GM19035 (cell line): ENCODE measurements around the gene CTH.
"Not testable (repeated sequence)": the region's sequence is repeated elsewhere in the genome, so short reads cannot be mapped to it uniquely, and the experiment has no call there.

Experiments used
- ATAC-seq: cut with Tn5 transposase; IDR thresholded peaks from one replicate; pipeline ENCODE4 v1.9.1; 2021; ENCODE audit not compliant: unreplicated experiment

CTH gene

DNA sequence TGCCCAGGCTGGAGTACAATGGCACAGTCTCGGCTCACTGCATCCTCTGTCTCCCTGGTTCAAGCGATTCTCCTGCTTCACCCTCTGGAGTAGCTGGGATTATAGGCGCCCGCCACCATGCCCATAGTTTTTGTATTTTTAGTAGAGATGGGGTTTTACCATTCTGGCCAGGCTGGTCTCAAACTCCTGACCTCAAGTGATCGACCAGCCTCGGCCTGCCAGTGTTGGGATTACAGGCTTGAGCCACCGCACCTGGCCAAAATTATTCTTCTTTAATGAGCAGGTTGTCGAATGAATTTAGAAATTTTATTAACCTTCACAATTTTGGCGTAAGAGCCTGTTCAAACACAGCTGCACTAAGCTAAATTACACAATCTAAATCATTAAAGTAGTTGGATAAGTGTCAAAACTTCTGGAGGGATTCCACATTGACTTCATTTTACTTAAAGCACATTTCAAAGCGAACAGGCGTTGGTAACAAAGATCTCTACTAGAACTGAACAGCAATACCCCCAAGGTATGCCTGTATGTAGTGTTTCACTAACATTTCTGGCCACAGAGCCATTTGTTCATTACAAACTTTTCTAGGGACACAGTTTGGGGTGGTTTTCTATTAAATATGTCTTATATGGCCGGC is 5.2 kb upstream of the CTH start:
- no peak for ATAC-seq

DNA sequence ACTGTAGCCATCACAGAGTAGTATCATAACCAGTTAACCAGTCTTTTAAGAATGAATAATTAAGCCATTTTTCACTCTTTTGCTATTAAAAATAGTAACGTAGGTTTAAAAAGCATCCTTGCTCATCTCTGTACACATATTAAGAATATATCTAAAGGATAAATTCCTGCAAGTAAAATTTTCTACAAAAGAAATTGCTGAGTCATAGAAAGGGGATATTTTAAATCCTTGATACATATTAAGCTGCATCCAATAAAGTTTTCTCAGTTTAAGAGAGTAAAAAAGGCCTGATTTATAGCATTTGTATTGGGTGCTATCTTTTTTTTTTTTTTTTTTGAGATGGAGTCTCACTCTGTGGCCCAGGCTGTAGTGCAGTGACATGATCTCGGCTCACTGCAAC is 1.9 kb upstream of the CTH start:
- ATAC-seq = no peak

DNA sequence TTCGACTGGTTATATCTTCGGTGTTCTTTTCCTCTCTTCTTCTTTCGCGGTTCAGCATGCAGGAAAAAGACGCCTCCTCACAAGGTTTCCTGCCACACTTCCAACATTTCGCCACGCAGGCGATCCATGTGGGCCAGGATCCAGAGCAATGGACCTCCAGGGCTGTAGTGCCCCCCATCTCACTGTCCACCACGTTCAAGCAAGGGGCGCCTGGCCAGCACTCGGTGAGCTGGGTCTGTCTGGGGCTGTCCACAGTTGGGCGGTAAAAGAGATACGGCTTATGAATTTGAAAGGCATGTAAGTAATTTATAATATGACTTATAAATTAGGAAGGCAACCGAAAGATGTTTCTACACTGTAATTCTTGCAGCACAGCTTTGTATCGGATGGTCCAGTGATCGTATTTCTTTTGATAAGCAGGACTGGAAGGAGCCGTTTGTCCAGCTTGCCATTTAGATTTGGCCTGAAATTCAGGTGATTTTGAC is 334 bp downstream of the CTH start:
- ATAC-seq = peak; percentile 6

DNA sequence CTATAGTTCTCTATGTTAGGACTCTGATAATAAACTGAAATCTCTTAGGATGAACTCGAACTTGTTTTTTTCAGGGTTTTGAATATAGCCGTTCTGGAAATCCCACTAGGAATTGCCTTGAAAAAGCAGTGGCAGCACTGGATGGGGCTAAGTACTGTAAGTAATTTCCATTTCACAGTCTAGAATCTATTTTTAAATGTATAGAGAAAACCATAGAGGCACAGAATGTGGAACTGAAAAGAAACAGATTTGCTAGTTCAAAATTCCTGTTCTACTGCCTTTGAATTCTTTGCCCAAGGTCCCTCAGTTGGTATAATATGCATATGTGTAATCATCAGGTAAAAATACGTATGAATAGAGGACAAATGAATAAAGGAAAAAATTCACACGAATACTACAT is 4.8 kb downstream of the CTH start:
- ATAC-seq = no peak

DNA sequence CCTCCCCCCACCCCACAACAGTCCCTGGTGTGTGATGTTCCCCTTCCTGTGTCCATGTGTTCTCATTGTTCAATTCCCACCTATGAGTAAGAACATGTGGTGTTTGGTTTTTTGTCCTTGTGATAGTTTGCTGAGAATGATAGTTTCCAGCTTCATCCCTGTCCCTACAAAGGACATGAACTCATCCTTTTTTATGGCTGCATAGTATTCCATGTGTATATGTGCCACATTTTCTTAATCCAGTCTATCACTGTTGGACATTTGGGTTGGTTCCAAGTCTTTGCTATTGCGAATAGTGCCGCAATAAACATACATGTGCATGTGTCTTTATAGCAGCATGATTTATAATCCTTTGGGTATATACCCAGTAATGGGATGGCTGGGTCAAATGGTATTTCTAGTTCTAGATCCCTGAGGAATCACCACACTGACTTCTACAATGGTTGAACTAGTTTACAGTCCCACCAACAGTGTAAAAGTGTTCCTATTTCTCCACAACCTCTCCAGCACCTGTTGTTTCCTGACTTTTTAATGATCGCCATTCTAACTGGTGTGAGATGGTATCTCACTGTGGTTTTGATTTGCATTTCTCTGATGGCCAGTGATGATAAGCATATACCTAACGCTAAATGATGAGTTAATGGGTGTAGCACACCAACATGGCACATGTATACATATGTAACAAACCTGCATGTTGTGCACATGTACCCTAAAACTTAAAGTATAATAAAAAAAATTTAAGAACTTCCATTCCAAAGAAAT is 8.1 kb downstream of the CTH start:
- ATAC-seq = not testable (repeated sequence)

DNA sequence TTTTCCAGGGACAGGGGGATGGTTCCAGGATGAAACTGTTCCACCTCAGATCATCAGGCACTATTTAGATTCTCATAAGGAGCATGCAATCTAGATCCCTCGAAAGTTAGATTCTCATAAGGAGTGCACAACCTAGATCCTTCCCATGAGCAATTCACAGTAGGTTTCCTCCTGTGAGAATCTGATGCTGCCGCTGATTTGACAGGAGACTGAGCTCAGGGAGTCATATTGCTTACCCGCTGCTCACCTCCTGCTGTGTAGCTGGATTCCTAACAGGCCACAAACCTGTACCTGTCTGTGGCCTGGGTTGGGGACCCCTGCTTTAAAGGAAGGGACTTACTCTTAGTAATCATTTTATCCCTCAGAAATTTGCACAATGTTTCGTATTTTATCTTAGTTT is 9.3 kb downstream of the CTH start:
- no peak for ATAC-seq

DNA sequence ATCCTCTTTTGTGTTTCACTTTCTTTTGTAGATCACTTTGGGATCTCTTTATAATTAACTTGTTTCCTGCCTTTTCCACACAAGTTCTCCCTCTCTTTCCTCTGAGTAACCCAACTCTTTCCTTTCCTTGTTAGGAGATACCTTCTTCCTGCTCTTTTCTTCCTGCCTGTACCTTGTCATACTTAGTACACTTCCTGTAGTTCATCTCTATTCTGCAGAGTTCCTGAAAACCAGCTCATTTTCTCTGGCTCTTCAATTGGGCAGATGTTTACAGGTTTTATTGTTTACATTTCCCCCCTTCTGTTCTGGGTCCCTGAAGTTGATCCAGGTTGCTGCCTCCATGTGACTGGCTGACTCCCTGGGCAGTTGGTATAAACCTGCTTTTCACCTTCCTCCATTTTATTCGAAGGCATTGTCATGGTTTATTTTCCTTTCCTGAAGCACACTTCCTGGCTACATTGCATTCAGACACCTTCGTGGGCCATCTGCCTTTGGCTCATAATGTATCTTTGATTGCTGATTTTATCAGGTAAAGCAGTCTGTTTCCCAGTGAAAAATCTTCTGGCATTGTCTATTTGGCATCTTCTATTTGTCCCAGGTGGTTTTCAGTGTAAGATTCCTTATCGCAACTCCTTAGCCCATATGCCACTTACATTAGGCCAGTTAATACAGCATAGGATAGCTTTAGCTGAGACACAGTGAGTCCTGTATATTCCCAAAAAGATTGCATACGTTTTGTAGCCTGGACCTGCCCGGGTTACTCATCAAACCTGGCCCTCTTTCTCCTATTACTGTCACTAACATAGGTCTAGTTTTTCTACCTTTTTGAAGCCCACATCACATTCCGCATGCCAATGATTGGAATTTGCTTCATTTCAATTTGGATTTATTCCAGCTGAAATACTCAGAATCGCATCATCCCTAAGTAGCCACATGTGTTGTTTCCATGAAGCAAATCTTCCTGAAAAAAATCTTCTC is 15.4 kb downstream of the CTH start:
- ATAC-seq = no peak

DNA sequence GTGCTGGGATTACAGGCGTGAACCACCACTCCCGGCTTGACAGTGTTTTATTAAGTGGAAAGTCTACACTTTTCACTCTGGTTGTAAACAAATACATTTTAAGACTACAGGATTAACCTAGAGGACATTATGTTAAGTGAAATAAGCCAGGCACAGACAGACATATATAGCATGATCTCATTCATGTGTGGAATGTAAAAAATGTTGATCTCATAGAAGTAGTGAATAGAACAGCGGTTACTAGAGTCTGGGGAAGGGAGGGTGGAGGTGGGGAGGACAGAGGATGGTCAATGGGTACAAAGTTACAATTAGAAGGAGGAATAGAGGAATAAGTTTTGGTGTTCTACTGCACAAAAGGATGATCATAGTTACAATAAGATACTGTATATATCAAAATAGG is 16.9 kb downstream of the CTH start:
- ATAC-seq = no peak

DNA sequence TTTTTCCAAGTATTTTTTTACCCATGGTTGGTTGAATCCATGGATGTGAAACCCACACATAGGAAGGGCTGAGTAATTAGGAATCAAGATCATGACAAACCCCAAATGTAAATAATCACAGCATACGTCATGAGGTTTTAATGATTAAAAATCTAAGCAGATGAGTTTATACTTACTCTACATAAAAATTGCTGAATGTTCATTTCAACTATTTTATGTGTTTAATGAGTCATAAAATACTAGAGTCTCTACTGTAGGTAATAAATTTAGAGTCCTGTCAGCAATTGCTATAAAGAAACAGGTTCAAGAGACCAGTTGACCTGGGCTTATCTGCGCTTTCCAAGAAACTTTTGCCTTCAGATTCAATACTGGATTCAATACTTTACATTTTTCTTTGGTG is 18.2 kb downstream of the CTH start:
- ATAC-seq = no peak

DNA sequence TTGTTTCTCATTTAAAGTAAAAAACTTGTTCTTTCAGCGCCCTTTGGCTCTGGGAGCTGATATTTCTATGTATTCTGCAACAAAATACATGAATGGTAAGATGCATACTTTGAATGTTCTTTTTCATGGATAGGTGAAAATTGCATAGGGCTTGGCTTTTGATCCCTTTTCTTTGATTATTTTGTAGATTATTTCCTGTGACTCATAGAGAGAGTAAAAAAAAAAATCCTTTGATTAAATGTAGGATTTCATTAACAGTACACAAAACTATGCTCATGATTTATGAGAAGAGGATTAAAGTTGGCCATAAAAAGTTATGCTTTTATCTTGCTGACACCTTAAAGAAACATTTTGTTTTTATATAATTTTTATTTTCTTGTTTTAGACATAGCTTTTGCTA is 18.7 kb downstream of the CTH start:
- no peak for ATAC-seq

DNA sequence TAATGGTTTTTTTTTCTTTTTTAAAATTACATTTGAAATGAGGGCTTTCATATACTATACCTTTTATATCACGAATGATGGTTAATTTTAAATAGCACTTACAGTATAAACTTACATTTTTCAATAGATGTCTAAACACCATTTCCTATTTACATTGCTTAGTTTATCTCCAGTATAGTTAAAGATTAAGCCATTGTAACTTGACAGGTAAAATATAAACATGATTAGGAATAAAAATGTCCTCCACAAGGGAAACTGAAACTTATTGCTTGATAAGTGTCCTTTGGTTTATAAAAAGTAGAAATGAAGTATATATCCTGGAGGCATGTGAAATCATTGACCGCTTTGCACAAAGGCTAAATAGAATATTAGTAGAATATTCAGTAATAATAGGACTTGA is 20.2 kb downstream of the CTH start:
- no peak for ATAC-seq

DNA sequence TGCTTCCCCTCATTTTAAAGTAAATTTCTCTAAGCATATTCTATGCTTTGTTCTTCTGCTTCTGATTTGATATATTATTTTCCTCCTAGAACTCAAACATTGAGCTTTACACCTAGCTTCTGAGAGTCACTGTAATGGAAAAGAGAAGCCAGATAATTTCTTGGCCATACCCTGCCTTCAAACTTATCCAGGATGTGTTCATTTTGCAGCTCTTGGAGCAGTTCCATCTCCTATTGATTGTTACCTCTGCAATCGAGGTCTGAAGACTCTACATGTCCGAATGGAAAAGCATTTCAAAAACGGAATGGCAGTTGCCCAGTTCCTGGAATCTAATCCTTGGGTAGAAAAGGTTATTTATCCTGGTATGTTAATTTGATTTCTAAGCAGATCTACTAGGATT is 20.8 kb downstream of the CTH start:
- no peak for ATAC-seq

DNA sequence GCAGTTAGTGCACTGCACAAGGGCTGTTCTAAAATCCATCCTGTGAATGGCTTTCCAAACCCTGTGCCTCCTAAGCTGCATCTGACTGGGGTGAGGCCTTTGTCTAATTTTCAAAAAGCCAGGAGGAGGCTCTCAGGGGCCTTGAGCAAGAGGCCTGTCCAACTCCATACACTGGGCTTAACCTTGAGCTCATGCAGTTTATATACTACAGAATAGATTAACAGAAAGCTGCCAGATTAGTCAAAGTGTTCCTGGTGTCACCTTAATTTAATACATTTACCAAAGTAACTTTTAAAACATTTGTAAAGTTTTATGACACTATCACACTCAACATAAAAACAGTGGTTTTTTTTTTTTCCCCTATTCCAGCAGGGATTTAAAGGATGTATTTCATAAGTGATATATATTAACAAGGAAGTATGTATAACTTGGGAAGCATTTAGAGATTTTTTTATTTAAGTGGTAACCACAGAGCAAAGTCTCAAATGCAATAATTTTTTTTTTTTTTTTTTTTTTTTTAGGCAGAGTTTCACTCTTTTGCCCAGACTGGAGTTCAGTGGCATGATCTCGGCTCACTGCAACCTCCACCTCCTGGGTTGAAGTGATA is 23.3 kb downstream of the CTH start:
- no peak for ATAC-seq

DNA sequence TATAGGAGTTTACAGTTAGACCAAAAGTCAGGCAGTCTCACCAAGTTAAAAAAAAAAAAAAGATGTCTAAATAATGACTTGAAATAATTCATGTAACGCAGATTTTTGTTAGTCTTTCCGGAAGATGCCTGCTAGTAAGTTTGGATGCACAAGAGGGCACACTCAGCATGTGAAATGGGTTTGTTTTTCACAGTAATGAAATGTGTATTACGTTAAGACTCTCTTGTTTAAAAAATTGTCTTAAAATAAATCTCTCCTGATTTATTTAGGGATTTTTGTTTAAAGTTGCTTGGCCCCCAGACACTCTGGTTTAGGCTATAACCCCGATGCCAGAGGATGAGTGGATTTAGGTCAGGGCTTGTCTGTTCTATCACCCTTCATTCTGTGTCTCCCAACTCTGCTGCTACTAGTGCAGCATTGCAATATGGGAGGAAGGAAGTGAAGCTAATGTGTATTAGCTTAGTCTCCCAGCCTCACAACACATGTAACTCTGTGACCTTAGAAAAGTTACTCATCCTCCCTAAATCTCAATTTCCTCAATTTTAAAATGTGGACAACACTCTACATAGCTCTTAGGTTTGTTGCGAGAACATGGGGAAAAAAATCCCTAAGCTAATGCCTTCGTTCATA is 25.7 kb downstream of the CTH start:
- ATAC-seq = no peak

DNA sequence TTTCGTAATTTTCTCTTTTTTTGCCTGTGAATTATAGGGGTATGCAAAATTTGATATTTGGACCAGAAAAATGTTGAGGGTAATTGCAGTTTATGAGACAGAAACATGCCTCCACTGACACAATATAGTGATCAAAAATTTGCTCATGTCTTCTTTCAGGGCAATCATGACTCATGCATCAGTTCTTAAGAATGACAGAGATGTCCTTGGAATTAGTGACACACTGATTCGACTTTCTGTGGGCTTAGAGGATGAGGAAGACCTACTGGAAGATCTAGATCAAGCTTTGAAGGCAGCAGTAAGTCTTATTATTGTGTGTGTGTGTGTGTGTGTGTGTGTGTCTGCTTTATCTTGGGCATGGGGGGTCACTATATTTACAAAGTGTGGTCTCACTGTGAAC is 27.5 kb downstream of the CTH start:
- ATAC-seq = no peak

DNA sequence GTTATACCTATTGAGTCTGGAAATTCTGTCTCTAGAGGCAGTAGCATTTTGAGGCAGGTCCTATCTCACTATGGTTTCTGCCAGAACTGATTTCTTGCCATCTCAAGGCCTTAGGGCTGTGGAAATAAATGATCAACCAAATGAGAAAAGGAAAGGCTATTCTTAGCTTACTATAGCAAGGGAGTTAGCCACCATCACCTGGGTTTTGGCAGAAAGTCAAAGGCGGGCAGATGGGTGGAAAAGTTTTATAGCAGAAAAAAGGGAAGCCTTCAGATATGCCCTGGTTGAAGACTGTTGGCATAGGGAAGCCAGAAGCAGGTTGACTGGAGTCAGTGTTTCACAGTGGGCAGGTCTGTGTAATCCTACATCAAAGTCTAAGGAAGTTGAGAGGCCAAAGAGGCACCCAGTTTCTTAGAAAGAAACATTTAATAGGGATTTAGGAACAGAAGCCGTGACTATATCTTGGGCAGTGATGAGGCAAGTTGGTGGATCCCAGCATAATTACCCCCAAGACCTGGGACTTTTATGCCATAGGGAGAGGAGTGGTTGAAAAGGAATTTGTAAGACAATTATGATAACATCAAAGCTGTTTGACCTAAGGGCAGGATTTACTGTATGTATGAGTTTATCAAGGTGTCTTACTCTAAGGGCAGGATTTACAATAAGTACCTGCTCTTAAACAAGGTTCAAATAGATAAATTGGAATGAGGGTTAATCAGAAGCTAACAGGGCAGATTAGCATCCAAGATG is 29.7 kb downstream of the CTH start:
- no peak for ATAC-seq

DNA sequence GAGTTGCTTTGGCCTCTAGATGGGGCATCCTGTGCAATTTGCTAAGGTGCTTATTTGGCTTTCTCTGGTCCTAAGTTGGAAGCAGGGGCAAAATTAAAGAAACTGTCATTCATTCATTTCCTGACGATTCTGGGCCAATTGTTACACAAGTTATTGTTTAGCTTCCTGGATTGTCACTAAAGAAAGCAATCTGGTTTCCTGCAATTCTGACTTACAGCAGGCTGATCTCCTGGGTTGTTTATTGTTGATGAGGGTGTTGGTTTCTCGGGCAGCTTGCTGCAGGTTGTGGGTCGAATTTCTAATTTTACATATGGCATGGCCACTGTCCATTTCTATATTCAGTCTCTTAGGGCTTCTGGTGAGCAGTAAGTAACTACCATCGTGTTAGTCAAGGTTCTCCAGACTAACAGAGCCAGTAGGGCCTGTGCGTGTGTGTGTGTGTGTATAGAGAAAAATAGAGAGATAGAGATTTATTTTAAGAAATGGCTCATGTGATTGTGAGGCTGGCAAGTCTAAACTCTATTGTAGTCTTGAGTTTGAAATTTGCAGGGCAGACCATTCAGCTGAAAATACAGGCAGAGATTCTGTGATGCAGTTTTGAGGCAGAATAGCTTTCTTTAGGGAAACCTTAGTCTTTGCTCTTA is 30.4 kb downstream of the CTH start:
- no peak for ATAC-seq

DNA sequence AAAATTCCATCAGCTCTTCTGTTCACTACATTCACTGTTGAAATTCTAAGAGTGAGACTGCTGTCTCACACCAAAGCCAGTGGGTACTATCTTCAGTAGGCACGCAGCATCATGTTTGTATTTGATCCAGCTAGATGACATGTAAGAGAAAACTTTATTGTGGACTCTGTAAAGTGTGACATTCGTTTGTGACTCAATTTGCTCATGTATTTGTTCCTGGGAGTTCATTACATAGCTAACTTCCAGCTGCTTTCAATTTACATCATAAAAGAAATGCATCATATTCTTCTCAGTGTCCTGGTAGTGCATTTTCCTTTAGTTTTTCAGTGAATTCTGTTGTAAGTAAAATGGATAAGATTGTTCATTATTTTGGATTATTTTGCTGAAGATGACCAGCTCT is 31.4 kb downstream of the CTH start:
- no peak for ATAC-seq

DNA sequence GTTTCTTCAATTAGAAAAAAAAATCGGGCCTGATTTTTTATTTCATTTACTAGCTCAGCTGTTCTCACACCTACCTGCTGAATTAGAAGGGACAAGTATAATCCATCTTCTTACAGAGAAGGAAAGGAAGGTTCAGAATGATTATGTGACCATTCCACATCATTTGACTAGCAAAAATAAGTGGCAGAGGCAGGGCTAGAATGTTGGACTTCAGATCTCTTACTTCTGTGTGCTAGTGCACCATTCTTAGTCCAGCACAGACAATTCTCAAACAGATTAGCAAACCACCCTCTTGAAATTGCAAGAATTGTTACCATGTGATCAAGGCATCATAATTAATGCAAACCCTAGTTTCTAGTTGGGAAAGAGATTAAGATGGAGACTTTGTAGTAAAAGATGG is 32.7 kb downstream of the CTH start:
- ATAC-seq = no peak

DNA sequence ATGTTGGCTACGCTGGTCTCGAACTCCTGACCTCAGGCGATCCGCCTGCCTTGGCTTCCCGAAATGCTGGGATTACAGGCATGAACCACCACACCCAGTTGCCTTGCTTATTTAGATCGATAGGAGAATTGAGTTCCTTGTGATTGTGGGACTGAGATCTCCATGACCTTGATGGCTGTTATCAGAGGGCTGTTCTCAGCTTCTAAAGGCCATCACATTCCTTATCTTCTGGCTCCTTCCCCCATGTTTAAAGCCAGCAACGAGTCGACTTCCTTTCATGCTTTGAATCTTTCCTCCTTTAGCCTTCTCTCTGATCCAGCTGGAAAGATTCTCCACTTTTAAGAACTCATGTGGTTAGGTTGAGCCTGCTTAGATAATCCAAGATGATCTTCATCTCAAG is 38.0 kb downstream of the CTH start:
- no peak for ATAC-seq
